A673 (cell line): ENCODE measurements around the gene NPAS4. TPM values are rescaled to one million over a fixed set of nuclear protein-coding genes. Genes with fewer than 3 reads are reported as not detected.

ENCODE experiments used
- BruUV-seq: library from RNA; stranded (reverse); fragments of 400-500 nt; replicated peaks from 2 replicates; lab custom pipeline; 2021; lab: Mats Ljungman, UMichigan
- CTCF ChIA-PET: fragments of 300-600 bp; sonication (Branson Sonifier 250); formaldehyde crosslinking; loops from one replicate; lab custom pipeline; 2022; ENCODE audit warnings: antibody characterized with exemption; lab: Charles Lee
- POLR2A ChIA-PET: fragments of 300-600 bp; sonication (Branson Sonifier 250); formaldehyde crosslinking; loops from one replicate; lab custom pipeline; 2022; ENCODE audit warnings: antibody characterized with exemption; ENCODE audit not compliant: low non-redundant PET; lab: Charles Lee
- DNase-seq: peaks from one replicate; pipeline ENCODE4 v3.0.0-alpha.2; 2015; ENCODE audit warnings: low spot score
- H3K27ac ChIP-seq: fragments of 200-600 bp; sonication (generic); 2 replicates; pipeline ENCODE4 v1.5.1; 2016; ENCODE audit warnings: mixed run types, low read depth, mild to moderate bottlenecking, mixed read lengths, antibody characterized with exemption, low read length; ENCODE audit not compliant: poor library complexity, severe bottlenecking
- H3K27me3 ChIP-seq: fragments of 200-600 bp; sonication (generic); replicated peaks from 2 replicates; pipeline ENCODE4 v1.6.1; 2017; ENCODE audit warnings: mixed run types, low read depth, mild to moderate bottlenecking, mixed read lengths, antibody characterized with exemption, low read length; ENCODE audit not compliant: insufficient read depth, poor library complexity
- H3K36me3 ChIP-seq: fragments of 200-600 bp; sonication (generic); 2 replicates; pipeline ENCODE4 v1.6.1; 2016; ENCODE audit warnings: mixed run types, mild to moderate bottlenecking, mixed read lengths, antibody characterized with exemption, low read length; ENCODE audit not compliant: insufficient read depth, poor library complexity, severe bottlenecking
- H3K4me1 ChIP-seq: fragments of 200-600 bp; sonication (generic); 2 replicates; pipeline ENCODE4 v1.6.1; 2017; ENCODE audit warnings: mixed run types, mild to moderate bottlenecking, mixed read lengths, antibody characterized with exemption, low read length; ENCODE audit not compliant: insufficient read depth, poor library complexity, severe bottlenecking
- H3K4me3 ChIP-seq: fragments of 200-600 bp; sonication (generic); 2 replicates; pipeline ENCODE4 v1.5.1; 2016; ENCODE audit warnings: low read depth, mixed run types, mild to moderate bottlenecking, mixed read lengths, low read length; ENCODE audit not compliant: poor library complexity, severe bottlenecking
- H3K9me3 ChIP-seq: fragments of 200-600 bp; sonication (generic); 2 replicates; pipeline ENCODE4 v1.6.1; 2016; ENCODE audit warnings: mixed run types, low read depth, mild to moderate bottlenecking, mixed read lengths, antibody characterized with exemption, low read length; ENCODE audit not compliant: poor library complexity, severe bottlenecking
- EZH2 ChIP-seq: fragments of 200-600 bp; sonication (generic); IDR thresholded peaks from 2 replicates; pipeline ENCODE4 v1.6.1; 2017; ENCODE audit warnings: borderline replicate concordance, low read depth, mild to moderate bottlenecking, mixed read lengths, antibody characterized with exemption, low read length; ENCODE audit not compliant: poor library complexity, severe bottlenecking
- intact Hi-C: fragments of 100-400 bp; cut with micrococcal nuclease; formaldehyde crosslinking; loops from one replicate; pipeline ENCODE4 v1.10.0; 2022; ENCODE audit not compliant: unreplicated experiment
- total RNA-seq: library from RNA; stranded (reverse); gene quantifications from 2 replicates; pipeline ENCODE4 v1.2.3, GENCODE V29; 2021
- TF ChIP-seq, protein P1 (sequence below): fragments of 300-800, 200-600 bp; sonication (generic); conservative IDR thresholded peaks from 2 replicates; pipeline ENCODE4 v1.5.1; 2017; ENCODE audit warnings: low read depth, mild to moderate bottlenecking, antibody characterized with exemption, low read length, moderate library complexity, mixed read lengths

Gene NPAS4
- total RNA-seq, 1 experiment from 2014 or later, result not detected

DNA sequence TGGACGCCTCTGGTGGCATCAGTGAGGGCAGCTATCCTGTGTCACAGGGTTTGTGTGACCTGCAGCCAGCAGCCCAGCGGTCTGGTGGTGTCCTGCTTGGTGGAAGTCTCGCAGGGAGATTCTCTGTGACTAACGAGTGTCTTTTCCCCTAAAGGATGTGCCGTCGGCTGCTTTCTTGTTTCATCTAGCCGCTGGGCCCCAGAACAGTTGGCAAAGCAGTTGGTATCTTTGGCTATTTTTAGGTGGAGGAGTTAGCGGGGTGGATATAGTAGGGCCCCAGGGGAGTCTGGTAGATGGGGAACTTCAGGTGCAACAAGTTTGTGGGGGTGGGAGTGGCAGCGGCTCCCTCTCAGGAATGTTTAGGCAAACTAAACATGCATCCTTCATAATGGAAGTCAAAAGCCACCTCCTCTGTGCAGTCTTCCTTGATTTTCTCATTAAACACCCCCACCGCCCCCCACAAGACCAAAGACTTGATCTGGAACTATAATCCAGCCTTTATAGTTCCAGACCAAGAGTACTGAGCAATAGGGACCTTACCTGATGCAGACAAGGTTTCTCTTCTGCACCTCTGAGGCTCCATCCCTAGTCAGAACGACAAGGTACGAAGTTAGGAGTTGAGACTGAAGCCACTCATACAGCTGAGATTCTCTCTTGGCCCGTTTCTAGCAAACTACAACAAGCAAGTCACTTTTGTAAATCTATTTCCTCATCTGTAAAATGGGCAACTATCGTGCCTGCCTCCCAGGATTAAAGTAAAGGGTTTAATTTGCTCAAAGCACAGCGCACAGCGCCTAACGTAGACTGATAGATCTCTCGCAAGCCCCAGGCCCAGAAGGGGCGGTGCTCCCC, 44.8 kb downstream of the NPAS4 start:
- Histone ChIP-seq H3K9me3 (no peaks in the 10 kb centered on the region), H3K27me3 (no peaks in the 10 kb centered on the region), H3K4me3 (peak overlapping the region; percentile 67), H3K27ac (peak overlapping the region; percentile 70), H3K36me3 (no peaks in the 10 kb centered on the region), H3K4me1 (no peaks in the 10 kb centered on the region)
- BruUV-seq, result no TSS peak
- no peak for DNase-seq
- TF ChIP-seq, protein P1, sequence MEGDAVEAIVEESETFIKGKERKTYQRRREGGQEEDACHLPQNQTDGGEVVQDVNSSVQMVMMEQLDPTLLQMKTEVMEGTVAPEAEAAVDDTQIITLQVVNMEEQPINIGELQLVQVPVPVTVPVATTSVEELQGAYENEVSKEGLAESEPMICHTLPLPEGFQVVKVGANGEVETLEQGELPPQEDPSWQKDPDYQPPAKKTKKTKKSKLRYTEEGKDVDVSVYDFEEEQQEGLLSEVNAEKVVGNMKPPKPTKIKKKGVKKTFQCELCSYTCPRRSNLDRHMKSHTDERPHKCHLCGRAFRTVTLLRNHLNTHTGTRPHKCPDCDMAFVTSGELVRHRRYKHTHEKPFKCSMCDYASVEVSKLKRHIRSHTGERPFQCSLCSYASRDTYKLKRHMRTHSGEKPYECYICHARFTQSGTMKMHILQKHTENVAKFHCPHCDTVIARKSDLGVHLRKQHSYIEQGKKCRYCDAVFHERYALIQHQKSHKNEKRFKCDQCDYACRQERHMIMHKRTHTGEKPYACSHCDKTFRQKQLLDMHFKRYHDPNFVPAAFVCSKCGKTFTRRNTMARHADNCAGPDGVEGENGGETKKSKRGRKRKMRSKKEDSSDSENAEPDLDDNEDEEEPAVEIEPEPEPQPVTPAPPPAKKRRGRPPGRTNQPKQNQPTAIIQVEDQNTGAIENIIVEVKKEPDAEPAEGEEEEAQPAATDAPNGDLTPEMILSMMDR, result no peak
- no peak for TF ChIP-seq EZH2
- ChIA-PET POLR2A (no interaction called here), CTCF (interaction anchor here (1.3 kb wide), 1 partner anchor 13 kb away, joined by 12 read pairs; no protein-coding TSS in a partner anchor)
- intact Hi-C loops, result no loop called here

- Histone ChIP-seq H3K27me3 (no peaks in the 10 kb centered on the region), H3K4me1 (no peaks in the 10 kb centered on the region), H3K9me3 (no peaks in the 10 kb centered on the region), H3K4me3 (peak within 1 kb of the TSS; percentile 67), H3K36me3 (no peaks in the 10 kb centered on the region), H3K27ac (peak within 1 kb of the TSS; percentile 70)
- BruUV-seq, result no TSS peak
- no peak for TF ChIP-seq EZH2
- TF ChIP-seq, protein P1, result no peak
- POLR2A ChIA-PET, result interaction anchor here (0.5 to 1.0 kb wide), 6 partner anchors 10 to 319 kb away, joined by 3 to 8 read pairs (median 4); partner anchors contain the start of gene DPP3
- peak; percentile 95 for DNase-seq
- CTCF ChIA-PET, result interaction anchor here (0.6 to 1.3 kb wide), 8 partner anchors 13 to 916 kb away, joined by 3 to 17 read pairs (median 4); partner anchors contain the start of genes DPP3 and MRPL11
- intact Hi-C loops, result no loop called here
These were observed 45.6 kb downstream of the NPAS4 start, which contains the start of gene PELI3 for GRCh38 chr11:66466225-66467033. Gene PELI3 (plus strand): TSS chr11:66466905. CDS start chr11:66468129, 1,224 bp downstream.

GRCh38 chr11:66467034-66467659, 46.3 kb downstream of the NPAS4 start:
- no TSS peak for BruUV-seq
- intact Hi-C loops, result no loop called here

More at GRCh38 chr11:66467034-66467659, 46.3 kb downstream of the NPAS4 start:
- Histone ChIP-seq H3K27me3 (no peaks in the 10 kb centered on the region), H3K27ac (peak overlapping the region; percentile 70), H3K4me3 (peak overlapping the region; percentile 67), H3K4me1 (no peaks in the 10 kb centered on the region), H3K9me3 (no peaks in the 10 kb centered on the region), H3K36me3 (no peaks in the 10 kb centered on the region)
- ChIA-PET POLR2A (interaction anchor here (0.9 to 1.0 kb wide), 3 partner anchors 13 to 154 kb away, joined by 3 to 4 read pairs (median 4); partner anchors contain the start of gene DPP3), CTCF (interaction anchor here (0.9 to 1.3 kb wide), 4 partner anchors 12 to 58 kb away, joined by 3 to 17 read pairs (median 8); partner anchors contain the start of genes DPP3 and MRPL11)
- TF ChIP-seq, protein P1, result peak; percentile 33; the same call in 1 of the 2 replicates
- TF ChIP-seq EZH2, result no peak
- peak; percentile 63 for DNase-seq
